Tibial nerve (tissue), 4 donors: Measurements from ENCODE around the gene CMTM2. TPM values are rescaled to one million over a fixed set of nuclear protein-coding genes. Genes with fewer than 3 reads are reported as not detected.
"Not testable (repeated sequence)": the region's sequence is repeated elsewhere in the genome, so short reads cannot be mapped to it uniquely, and the experiment has no call there.

Experiments used
- DNase-seq, 2 donors: peaks; one replicate each; pipeline ENCODE4 v3.0.0-alpha.2; 2019; ENCODE audit warnings: low spot score in 2 of 2
- H3K27ac ChIP-seq, 4 donors: fragments of 200-600 bp; sonication (generic) in 3 of 4; one replicate each; pipeline ENCODE4 v1.5.1; 2017 to 2019; ENCODE audit warnings: mild to moderate bottlenecking in 1 of 4
- H3K27me3 ChIP-seq, 2 donors: fragments of 200-600 bp; sonication (generic) in 1 of 2; one replicate each; pipeline versions ENCODE4 v1.5.1 to v1.6.0; 2017 to 2019
- H3K36me3 ChIP-seq, 3 donors: fragments of 200-600 bp; sonication (generic); one replicate each; pipeline ENCODE4 v1.5.1; 2018 to 2019
- H3K4me1 ChIP-seq, 4 donors: fragments of 200-600 bp; sonication (generic) in 3 of 4; one replicate each; pipeline ENCODE4 v1.5.1; 2017 to 2019
- H3K4me3 ChIP-seq, 4 donors: fragments of 200-600 bp; sonication (generic) in 3 of 4; one replicate each; pipeline ENCODE4 v1.5.1; 2017 to 2019; ENCODE audit warnings: mild to moderate bottlenecking in 1 of 4, moderate library complexity in 1 of 4
- H3K9me3 ChIP-seq, 4 donors: fragments of 200-600 bp; sonication (generic) in 3 of 4; one replicate each; pipeline ENCODE4 v1.5.1; 2017 to 2019
- CTCF ChIP-seq, 5 experiments: fragments of 200-600 bp in 3 of 5; fragments of 450-650 bp in 2 of 5; sonication (generic) in 3 of 5; IDR thresholded peaks; one replicate each; pipeline ENCODE4 v1.5.1; 2016 to 2019; ENCODE audit warnings: antibody characterized with exemption in 5 of 5, mild to moderate bottlenecking in 3 of 5, moderate library complexity in 2 of 5
- EP300 ChIP-seq, 2 donors: sonication (generic); formaldehyde crosslinking; IDR thresholded peaks; one replicate each; pipeline ENCODE4 v1.6.1; 2017; ENCODE audit warnings: antibody characterized with exemption in 2 of 2, mild to moderate bottlenecking in 1 of 2
- POLR2A ChIP-seq, 2 donors: fragments of 450-650 bp; IDR thresholded peaks; one replicate each; pipeline ENCODE4 v1.6.1; 2017; ENCODE audit warnings: antibody characterized with exemption in 2 of 2, mild to moderate bottlenecking in 2 of 2, moderate library complexity in 2 of 2
- WGBS, 2 donors: methylation state at CpG; one replicate each; pipeline ENCODE4 v1.1.5; 2018; 5-methylcytosine and 5-hydroxymethylcytosine counted together
- total RNA-seq, 4 donors: library from RNA; depleted of rRNA; stranded (reverse); fragments of >200 nt; gene quantifications; one replicate each; pipeline ENCODE4 v1.1.0, GENCODE V29; 2016

The CMTM2 gene
- total RNA-seq, 4 donors from 2014 or later = not detected

- 34 to 57% methylated on average over 11 to 17 of the region's 17 CpGs for WGBS, 2 donors
These were observed 29.2 kb downstream of the CMTM2 start for GRCh38 chr16:66608241-66609138.

GRCh38 chr16:66609139-66609510, 29.9 kb downstream of the CMTM2 start:
- peaks cover 0 to 54% (median 10%) of the 10 kb centered on the region in 3 donors for H3K36me3 ChIP-seq
- 78 to 83% methylated on average over 12 of the region's 12 CpGs for WGBS, 2 donors

More at GRCh38 chr16:66608241-66609138, 29.2 kb downstream of the CMTM2 start:
- no peak overlapping the region for H3K4me3 ChIP-seq
- H3K9me3 ChIP-seq = no peaks in the 10 kb centered on the region
- peak overlapping the region in 1 of 4 donors; percentile 63 for H3K27ac ChIP-seq
- peaks cover 0 to 47% (median 10%) of the 10 kb centered on the region in 3 donors for H3K36me3 ChIP-seq
- no peaks in the 10 kb centered on the region for H3K27me3 ChIP-seq
- DNase-seq = peak; percentile 72 to 84
- peaks cover 0 to 47% (median 12%) of the 10 kb centered on the region in 4 donors for H3K4me1 ChIP-seq
- TF ChIP-seq EP300 (IDR thresholded peaks at IDR 0.05) (peak in 1 of 2 donors; percentile 15), POLR2A (IDR thresholded peaks at IDR 0.05) (no peak), CTCF (IDR thresholded peaks at IDR 0.05) (peak; percentile 78 to 88 (median 86))

GRCh38 chr16:66610111-66610820, 31.0 kb downstream of the CMTM2 start:
- H3K27ac ChIP-seq = no peak overlapping the region
- TF ChIP-seq POLR2A (IDR thresholded peaks at IDR 0.05) (no peak), EP300 (IDR thresholded peaks at IDR 0.05) (no peak), CTCF (IDR thresholded peaks at IDR 0.05) (no peak)

More at GRCh38 chr16:66609139-66609510, 29.9 kb downstream of the CMTM2 start:
- DNase-seq = no peak
- no peak overlapping the region for H3K4me3 ChIP-seq
- no peaks in the 10 kb centered on the region for H3K27me3 ChIP-seq
- no peaks in the 10 kb centered on the region for H3K9me3 ChIP-seq
- H3K27ac ChIP-seq = peak overlapping the region in 1 of 4 donors; percentile 63
- no peak for TF ChIP-seq EP300 (IDR thresholded peaks at IDR 0.05)
- H3K4me1 ChIP-seq = peaks cover 0 to 40% (median 12%) of the 10 kb centered on the region in 4 donors

DNA sequence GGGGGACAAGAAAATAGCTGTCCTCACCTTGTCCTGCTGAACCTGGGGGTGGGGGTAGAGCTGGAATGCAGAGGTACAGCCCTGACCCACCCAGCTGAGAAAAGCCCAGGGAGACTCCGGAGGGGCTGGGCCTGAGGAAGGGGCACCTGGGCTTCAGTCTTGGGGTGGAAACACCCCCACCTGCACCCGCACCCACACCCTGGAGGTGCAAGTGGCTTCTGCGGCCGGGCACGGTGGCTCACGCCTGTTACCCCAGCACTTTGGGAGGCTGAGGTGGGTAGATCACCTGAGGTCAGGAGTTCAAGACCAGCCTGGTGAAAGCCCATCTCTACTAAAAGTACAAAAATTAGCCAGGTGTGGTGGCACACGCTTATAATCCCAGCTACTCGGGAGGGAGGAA, 32.6 kb downstream of the CMTM2 start:
- H3K4me1 ChIP-seq = peaks cover 0 to 29% (median 12%) of the 10 kb centered on the region in 4 donors
- not testable (repeated sequence) for DNase-seq
- peaks cover 0 to 63% (median 10%) of the 10 kb centered on the region in 3 donors for H3K36me3 ChIP-seq

More at GRCh38 chr16:66610111-66610820, 31.0 kb downstream of the CMTM2 start:
- Histone ChIP-seq H3K4me3 (no peak overlapping the region), H3K9me3 (no peaks in the 10 kb centered on the region), H3K36me3 (peaks cover 0 to 63% (median 10%) of the 10 kb centered on the region in 3 donors), H3K27me3 (no peaks in the 10 kb centered on the region), H3K4me1 (peaks cover 0 to 39% (median 12%) of the 10 kb centered on the region in 4 donors)
- WGBS, 2 donors = 86 to 90% methylated on average over 12 to 14 of the region's 14 CpGs
- no peak for DNase-seq

GRCh38 chr16:66612422-66612821, 33.2 kb downstream of the CMTM2 start:
- H3K4me1 ChIP-seq = peaks cover 0 to 29% (median 12%) of the 10 kb centered on the region in 4 donors
- DNase-seq = no peak
- H3K36me3 ChIP-seq = peaks cover 0 to 63% (median 10%) of the 10 kb centered on the region in 3 donors
- TF ChIP-seq CTCF (IDR thresholded peaks at IDR 0.05) = no peak
- no peak for TF ChIP-seq EP300 (IDR thresholded peaks at IDR 0.05)
- TF ChIP-seq POLR2A (IDR thresholded peaks at IDR 0.05) = no peak
- WGBS, 2 donors = 87 to 91% methylated on average over 14 of the region's 14 CpGs
- no peaks in the 10 kb centered on the region for H3K9me3 ChIP-seq
- no peak overlapping the region for H3K27ac ChIP-seq
- H3K27me3 ChIP-seq = no peaks in the 10 kb centered on the region
- H3K4me3 ChIP-seq = no peak overlapping the region

More for the DNA sequence above, 32.6 kb downstream of the CMTM2 start:
- not testable (repeated sequence) for H3K4me3 ChIP-seq, H3K9me3 ChIP-seq, H3K27me3 ChIP-seq, H3K27ac ChIP-seq
- WGBS, 2 donors = 87 to 96% methylated on average over 8 of the region's 8 CpGs
